A673 (cell line): Measurements from ENCODE around the gene PRG2. TPM values are rescaled to one million over a fixed set of nuclear protein-coding genes. Genes with fewer than 3 reads are reported as not detected.

ENCODE experiments used
- BruUV-seq: library from RNA; stranded (reverse); fragments of 400-500 nt; replicated peaks from 2 replicates; lab custom pipeline; 2021; lab: Mats Ljungman, UMichigan
- CTCF ChIA-PET: fragments of 300-600 bp; sonication (Branson Sonifier 250); formaldehyde crosslinking; loops from one replicate; lab custom pipeline; 2022; ENCODE audit warnings: antibody characterized with exemption; lab: Charles Lee
- POLR2A ChIA-PET: fragments of 300-600 bp; sonication (Branson Sonifier 250); formaldehyde crosslinking; loops from one replicate; lab custom pipeline; 2022; ENCODE audit warnings: antibody characterized with exemption; ENCODE audit not compliant: low non-redundant PET; lab: Charles Lee
- DNase-seq: peaks from one replicate; pipeline ENCODE4 v3.0.0-alpha.2; 2015; ENCODE audit warnings: low spot score
- H3K27ac ChIP-seq: fragments of 200-600 bp; sonication (generic); 2 replicates; pipeline ENCODE4 v1.5.1; 2016; ENCODE audit warnings: mixed run types, low read depth, mild to moderate bottlenecking, mixed read lengths, antibody characterized with exemption, low read length; ENCODE audit not compliant: poor library complexity, severe bottlenecking
- H3K27me3 ChIP-seq: fragments of 200-600 bp; sonication (generic); replicated peaks from 2 replicates; pipeline ENCODE4 v1.6.1; 2017; ENCODE audit warnings: mixed run types, low read depth, mild to moderate bottlenecking, mixed read lengths, antibody characterized with exemption, low read length; ENCODE audit not compliant: insufficient read depth, poor library complexity
- H3K36me3 ChIP-seq: fragments of 200-600 bp; sonication (generic); 2 replicates; pipeline ENCODE4 v1.6.1; 2016; ENCODE audit warnings: mixed run types, mild to moderate bottlenecking, mixed read lengths, antibody characterized with exemption, low read length; ENCODE audit not compliant: insufficient read depth, poor library complexity, severe bottlenecking
- H3K4me1 ChIP-seq: fragments of 200-600 bp; sonication (generic); 2 replicates; pipeline ENCODE4 v1.6.1; 2017; ENCODE audit warnings: mixed run types, mild to moderate bottlenecking, mixed read lengths, antibody characterized with exemption, low read length; ENCODE audit not compliant: insufficient read depth, poor library complexity, severe bottlenecking
- H3K4me3 ChIP-seq: fragments of 200-600 bp; sonication (generic); 2 replicates; pipeline ENCODE4 v1.5.1; 2016; ENCODE audit warnings: low read depth, mixed run types, mild to moderate bottlenecking, mixed read lengths, low read length; ENCODE audit not compliant: poor library complexity, severe bottlenecking
- H3K9me3 ChIP-seq: fragments of 200-600 bp; sonication (generic); 2 replicates; pipeline ENCODE4 v1.6.1; 2016; ENCODE audit warnings: mixed run types, low read depth, mild to moderate bottlenecking, mixed read lengths, antibody characterized with exemption, low read length; ENCODE audit not compliant: poor library complexity, severe bottlenecking
- EZH2 ChIP-seq: fragments of 200-600 bp; sonication (generic); IDR thresholded peaks from 2 replicates; pipeline ENCODE4 v1.6.1; 2017; ENCODE audit warnings: borderline replicate concordance, low read depth, mild to moderate bottlenecking, mixed read lengths, antibody characterized with exemption, low read length; ENCODE audit not compliant: poor library complexity, severe bottlenecking
- intact Hi-C: fragments of 100-400 bp; cut with micrococcal nuclease; formaldehyde crosslinking; loops from one replicate; pipeline ENCODE4 v1.10.0; 2022; ENCODE audit not compliant: unreplicated experiment
- total RNA-seq: library from RNA; stranded (reverse); gene quantifications from 2 replicates; pipeline ENCODE4 v1.2.3, GENCODE V29; 2021
- TF ChIP-seq, protein P1 (sequence below): fragments of 300-800, 200-600 bp; sonication (generic); conservative IDR thresholded peaks from 2 replicates; pipeline ENCODE4 v1.5.1; 2017; ENCODE audit warnings: low read depth, mild to moderate bottlenecking, antibody characterized with exemption, low read length, moderate library complexity, mixed read lengths

PRG2 gene
- total RNA-seq, 1 experiment from 2014 or later, result not detected

DNA sequence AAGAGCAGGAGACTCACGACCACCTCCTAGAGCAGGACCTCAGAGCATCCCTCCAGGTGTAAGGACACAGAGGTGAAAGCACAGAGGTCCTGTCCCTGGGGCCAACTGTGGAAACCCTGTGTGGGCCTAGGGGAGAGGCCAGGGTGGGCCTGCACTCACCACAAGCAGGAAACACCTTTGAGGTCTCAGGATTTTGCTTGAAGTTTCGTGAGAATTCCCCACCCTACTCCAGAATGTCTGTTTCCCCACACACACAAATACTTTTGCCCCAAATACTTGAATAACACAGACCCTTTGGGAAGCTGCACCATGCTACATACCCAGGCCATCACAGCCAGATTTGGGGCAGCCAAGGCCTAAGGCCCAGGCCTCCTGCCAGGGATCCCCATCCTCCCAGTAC lies 18.3 kb upstream of the PRG2 start:
- Histone ChIP-seq H3K4me3 (no peak overlapping the region), H3K27ac (no peak overlapping the region), H3K27me3 (no peaks in the 10 kb centered on the region), H3K4me1 (no peaks in the 10 kb centered on the region), H3K36me3 (peaks cover 33% of the 10 kb centered on the region), H3K9me3 (no peaks in the 10 kb centered on the region)
- DNase-seq, result no peak
- BruUV-seq, result no TSS peak
- ChIA-PET CTCF (no interaction called here), POLR2A (no interaction called here)
- TF ChIP-seq EZH2, result no peak
- TF ChIP-seq, protein P1, sequence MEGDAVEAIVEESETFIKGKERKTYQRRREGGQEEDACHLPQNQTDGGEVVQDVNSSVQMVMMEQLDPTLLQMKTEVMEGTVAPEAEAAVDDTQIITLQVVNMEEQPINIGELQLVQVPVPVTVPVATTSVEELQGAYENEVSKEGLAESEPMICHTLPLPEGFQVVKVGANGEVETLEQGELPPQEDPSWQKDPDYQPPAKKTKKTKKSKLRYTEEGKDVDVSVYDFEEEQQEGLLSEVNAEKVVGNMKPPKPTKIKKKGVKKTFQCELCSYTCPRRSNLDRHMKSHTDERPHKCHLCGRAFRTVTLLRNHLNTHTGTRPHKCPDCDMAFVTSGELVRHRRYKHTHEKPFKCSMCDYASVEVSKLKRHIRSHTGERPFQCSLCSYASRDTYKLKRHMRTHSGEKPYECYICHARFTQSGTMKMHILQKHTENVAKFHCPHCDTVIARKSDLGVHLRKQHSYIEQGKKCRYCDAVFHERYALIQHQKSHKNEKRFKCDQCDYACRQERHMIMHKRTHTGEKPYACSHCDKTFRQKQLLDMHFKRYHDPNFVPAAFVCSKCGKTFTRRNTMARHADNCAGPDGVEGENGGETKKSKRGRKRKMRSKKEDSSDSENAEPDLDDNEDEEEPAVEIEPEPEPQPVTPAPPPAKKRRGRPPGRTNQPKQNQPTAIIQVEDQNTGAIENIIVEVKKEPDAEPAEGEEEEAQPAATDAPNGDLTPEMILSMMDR, result no peak
- intact Hi-C loops, result no loop called here

DNA sequence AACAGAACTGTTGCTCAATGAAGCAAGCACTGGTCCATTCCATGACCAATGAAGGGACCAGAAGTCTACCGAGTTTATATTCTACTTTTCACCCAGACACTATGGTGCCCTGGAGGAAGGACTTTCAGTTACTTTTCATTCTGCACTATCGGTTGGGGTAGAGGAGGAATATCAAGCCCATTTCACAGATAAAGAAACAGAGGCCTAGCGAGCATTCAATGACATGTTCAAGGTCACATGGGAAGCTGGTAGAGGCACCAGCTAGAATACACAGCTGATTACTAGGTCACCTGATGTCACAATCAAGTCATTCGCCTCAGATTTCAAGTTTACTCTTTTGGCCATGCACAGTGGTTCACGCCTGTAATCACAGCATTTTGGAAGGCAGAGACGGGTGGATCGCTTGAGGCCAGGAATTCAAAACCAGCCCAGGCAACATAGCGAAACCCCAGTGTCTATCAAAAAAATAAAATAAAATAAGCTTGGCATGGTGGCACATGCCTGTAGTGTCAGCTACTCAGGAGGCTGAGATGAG lies 17.6 kb upstream of the PRG2 start:
- no peak for DNase-seq
- Histone ChIP-seq H3K36me3 (peaks cover 33% of the 10 kb centered on the region), H3K9me3 (no peaks in the 10 kb centered on the region), H3K27ac (no peak overlapping the region), H3K27me3 (no peaks in the 10 kb centered on the region), H3K4me3 (no peak overlapping the region), H3K4me1 (no peaks in the 10 kb centered on the region)
- BruUV-seq, result no TSS peak
- intact Hi-C loops, result no loop called here
- TF ChIP-seq EZH2, result no peak
- ChIA-PET POLR2A (no interaction called here), CTCF (no interaction called here)

DNA sequence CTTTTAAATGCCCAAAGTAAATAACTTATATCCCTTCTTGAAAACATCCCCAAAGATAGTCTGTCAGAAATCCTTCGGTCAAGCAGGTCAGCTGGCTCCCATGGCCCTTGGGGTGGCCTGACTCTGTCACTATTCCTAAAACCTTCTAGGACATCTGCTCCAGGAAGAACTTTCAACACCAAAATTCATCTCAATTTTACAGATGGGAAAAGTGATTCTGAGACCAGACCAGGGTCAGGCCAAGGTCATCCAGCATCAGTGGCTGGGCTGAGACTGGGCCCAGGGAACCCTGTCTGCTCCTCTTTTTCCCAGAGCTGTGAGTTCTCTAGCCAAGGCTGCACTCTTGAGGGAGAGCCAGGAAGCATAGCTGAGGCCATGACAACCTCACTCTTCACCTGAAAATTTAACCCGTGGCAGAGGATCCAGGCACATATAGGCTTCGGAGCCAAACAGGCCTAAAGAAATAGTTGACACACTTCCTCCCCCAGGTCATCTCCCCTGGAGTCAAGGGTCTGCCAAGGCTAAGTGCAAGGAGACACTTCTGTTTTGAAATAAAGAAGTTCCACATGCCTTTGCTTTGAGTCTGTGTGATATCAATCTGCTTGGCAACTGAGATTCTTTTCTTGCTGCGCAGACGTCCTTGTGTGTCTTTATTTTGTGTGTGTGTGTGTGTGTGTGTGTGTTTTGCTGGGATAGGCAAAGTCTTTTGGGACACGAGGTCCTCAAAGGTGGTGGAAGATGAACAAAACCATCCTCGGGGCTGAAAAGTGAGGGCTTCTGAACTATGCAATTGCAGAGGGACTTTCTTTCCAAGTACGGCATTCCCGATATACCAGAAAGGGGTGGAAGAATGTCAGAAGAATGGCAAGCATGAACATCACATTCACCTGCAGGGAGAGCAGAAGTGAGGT lies 16.8 kb upstream of the PRG2 start:
- Histone ChIP-seq H3K4me3 (no peak overlapping the region), H3K9me3 (no peaks in the 10 kb centered on the region), H3K27ac (no peak overlapping the region), H3K4me1 (no peaks in the 10 kb centered on the region), H3K27me3 (no peaks in the 10 kb centered on the region), H3K36me3 (peaks cover 29% of the 10 kb centered on the region)
- intact Hi-C loops, result no loop called here
- TSS peak; percentile 89 for BruUV-seq
- CTCF ChIA-PET, result no interaction called here
- POLR2A ChIA-PET, result interaction anchor here (0.6 kb wide), 1 partner anchor 194 kb away, joined by 3 read pairs; no protein-coding TSS in a partner anchor
- TF ChIP-seq, protein P1, result no peak
- TF ChIP-seq EZH2, result no peak
- DNase-seq, result no peak
